Skeletal muscle satellite cell (primary cell): Measurements from ENCODE around the gene DIRAS1.
A peak's percentile ranks its signal among the peaks of the same experiment; 100 is the strongest.

Experiments
- H3K27me3 ChIP-seq: 2 replicates; pipeline ENCODE4 v1.7.0; 2013; ENCODE audit warnings: low read length; ENCODE audit not compliant: control insufficient read depth, insufficient read depth
- H3K36me3 ChIP-seq: 2 replicates; pipeline ENCODE4 v1.7.0; 2013; ENCODE audit warnings: mild to moderate bottlenecking, control low read depth, low read length; ENCODE audit not compliant: insufficient read depth
- H3K4me1 ChIP-seq: 2 replicates; pipeline ENCODE4 v1.7.0; 2013; ENCODE audit warnings: low read length; ENCODE audit not compliant: control insufficient read depth, insufficient read depth
- H3K4me2 ChIP-seq: 2 replicates; pipeline ENCODE4 v1.7.0; 2013; ENCODE audit warnings: mild to moderate bottlenecking, low read length
- H3K4me3 ChIP-seq: 2 replicates; pipeline ENCODE4 v1.7.0; 2013; ENCODE audit warnings: low read length
- H3K9ac ChIP-seq: 2 replicates; pipeline ENCODE4 v1.7.0; 2013; ENCODE audit warnings: mild to moderate bottlenecking, low read depth, low read length, moderate library complexity
- H3K9me3 ChIP-seq: replicated peaks from 2 replicates; pipeline ENCODE4 v1.7.0; 2013; ENCODE audit warnings: mild to moderate bottlenecking, control low read depth, low read length

Gene DIRAS1

GRCh38 chr19:2732157-2732725 lies 11.1 kb upstream of the DIRAS1 start:
- Histone ChIP-seq H3K27me3 (peaks cover 2% of the 10 kb centered on the region), H3K4me1 (peaks cover 5% of the 10 kb centered on the region), H3K36me3 (peaks cover 16% of the 10 kb centered on the region), H3K9ac (no peak overlapping the region), H3K4me3 (no peak overlapping the region), H3K4me2 (no peak overlapping the region), H3K9me3 (no peaks in the 10 kb centered on the region)

GRCh38 chr19:2731181-2731995 lies 10.2 kb upstream of the DIRAS1 start:
- Histone ChIP-seq H3K9me3 (no peaks in the 10 kb centered on the region), H3K4me3 (no peak overlapping the region), H3K9ac (no peak overlapping the region), H3K4me2 (no peak overlapping the region), H3K36me3 (peaks cover 10% of the 10 kb centered on the region), H3K27me3 (peaks cover 9% of the 10 kb centered on the region), H3K4me1 (peaks cover 14% of the 10 kb centered on the region)

- H3K27me3 ChIP-seq: peaks cover 13% of the 10 kb centered on the region
- H3K36me3 ChIP-seq: no peaks in the 10 kb centered on the region
- H3K4me1 ChIP-seq: peaks cover 14% of the 10 kb centered on the region
- no peak overlapping the region for H3K4me2 ChIP-seq
- H3K9ac ChIP-seq: no peak overlapping the region
- no peak overlapping the region for H3K4me3 ChIP-seq
- H3K9me3 ChIP-seq: no peaks in the 10 kb centered on the region
Measured at GRCh38 chr19:2729943-2730818, 9.0 kb upstream of the DIRAS1 start.

GRCh38 chr19:2728783-2729387 lies 7.7 kb upstream of the DIRAS1 start:
- no peaks in the 10 kb centered on the region for H3K9me3 ChIP-seq

GRCh38 chr19:2727640-2727944 lies 6.4 kb upstream of the DIRAS1 start:
- H3K4me1 ChIP-seq: peaks cover 27% of the 10 kb centered on the region
- no peak overlapping the region for H3K4me3 ChIP-seq
- no peak overlapping the region for H3K4me2 ChIP-seq
- H3K9ac ChIP-seq: no peak overlapping the region
- no peaks in the 10 kb centered on the region for H3K9me3 ChIP-seq
- no peaks in the 10 kb centered on the region for H3K36me3 ChIP-seq
- peaks cover 13% of the 10 kb centered on the region for H3K27me3 ChIP-seq

More at GRCh38 chr19:2728783-2729387, 7.7 kb upstream of the DIRAS1 start:
- no peak overlapping the region for H3K9ac ChIP-seq
- peaks cover 13% of the 10 kb centered on the region for H3K27me3 ChIP-seq
- H3K4me1 ChIP-seq: peaks cover 14% of the 10 kb centered on the region
- H3K36me3 ChIP-seq: no peaks in the 10 kb centered on the region
- H3K4me3 ChIP-seq: no peak overlapping the region
- no peak overlapping the region for H3K4me2 ChIP-seq

- Histone ChIP-seq H3K4me2 (peak overlapping the region; percentile 15), H3K36me3 (no peaks in the 10 kb centered on the region), H3K4me3 (no peak overlapping the region), H3K27me3 (peaks cover 13% of the 10 kb centered on the region), H3K9ac (no peak overlapping the region), H3K4me1 (peaks cover 30% of the 10 kb centered on the region), H3K9me3 (no peaks in the 10 kb centered on the region)
Measured at GRCh38 chr19:2726904-2727639, 5.9 kb upstream of the DIRAS1 start.

- peak overlapping the region; percentile 15 for H3K4me2 ChIP-seq
- no peak overlapping the region for H3K4me3 ChIP-seq
- H3K9ac ChIP-seq: no peak overlapping the region
- peaks cover 30% of the 10 kb centered on the region for H3K4me1 ChIP-seq
- H3K36me3 ChIP-seq: no peaks in the 10 kb centered on the region
- H3K9me3 ChIP-seq: no peaks in the 10 kb centered on the region
- H3K27me3 ChIP-seq: peaks cover 13% of the 10 kb centered on the region
Measured at GRCh38 chr19:2726160-2726855, 5.1 kb upstream of the DIRAS1 start.

- Histone ChIP-seq H3K27me3 (peaks cover 13% of the 10 kb centered on the region), H3K4me3 (no peak overlapping the region), H3K9me3 (no peaks in the 10 kb centered on the region), H3K9ac (no peak overlapping the region), H3K36me3 (no peaks in the 10 kb centered on the region), H3K4me2 (no peak overlapping the region), H3K4me1 (peaks cover 40% of the 10 kb centered on the region)
Measured at GRCh38 chr19:2724148-2724557, 3.0 kb upstream of the DIRAS1 start.

- Histone ChIP-seq H3K4me3 (no peak overlapping the region), H3K36me3 (no peaks in the 10 kb centered on the region), H3K4me2 (no peak overlapping the region), H3K9ac (peak overlapping the region; percentile 74), H3K4me1 (peaks cover 40% of the 10 kb centered on the region), H3K27me3 (peaks cover 13% of the 10 kb centered on the region), H3K9me3 (no peaks in the 10 kb centered on the region)
Measured at GRCh38 chr19:2723747-2724146, 2.6 kb upstream of the DIRAS1 start.

- Histone ChIP-seq H3K4me2 (peak overlapping the region; percentile 64), H3K27me3 (peaks cover 13% of the 10 kb centered on the region), H3K9ac (peak overlapping the region; percentile 74), H3K36me3 (no peaks in the 10 kb centered on the region), H3K9me3 (no peaks in the 10 kb centered on the region), H3K4me1 (peaks cover 40% of the 10 kb centered on the region), H3K4me3 (no peak overlapping the region)
Measured at GRCh38 chr19:2723345-2723715, 2.2 kb upstream of the DIRAS1 start.
